GM19463 (cell line): ENCODE measurements around the gene RPS4Y2.

Experiments
- ATAC-seq: cut with Tn5 transposase; IDR thresholded peaks from one replicate; pipeline ENCODE4 v1.9.1; 2021; ENCODE audit warnings: mild to moderate bottlenecking, moderate library complexity; ENCODE audit not compliant: unreplicated experiment

Gene RPS4Y2

DNA sequence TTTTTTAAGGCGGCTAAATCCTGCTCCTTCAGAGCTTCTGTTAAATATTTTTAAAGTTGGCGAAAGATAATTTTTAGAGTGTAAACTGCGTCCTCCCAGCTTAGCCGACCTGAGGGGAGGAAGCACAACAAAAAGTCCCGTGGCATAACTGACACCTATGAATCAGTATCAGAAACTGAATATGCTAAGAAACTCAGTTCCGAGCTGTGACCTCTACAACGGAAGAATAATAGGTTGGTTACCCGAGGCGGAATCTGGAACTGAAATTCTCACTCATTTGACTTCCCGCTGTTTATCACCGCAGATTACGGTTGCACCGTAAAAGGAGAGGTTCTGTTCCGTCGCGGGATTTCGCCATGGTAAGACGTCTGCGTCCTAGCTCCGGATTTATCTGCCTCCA lies at the start of gene RPS4Y2:
Gene RPS4Y2 (plus strand): TSS at position 301 of the 400 bp plus-strand sequence. CDS start 56 bp downstream, at position 357.
- ATAC-seq = no peak

DNA sequence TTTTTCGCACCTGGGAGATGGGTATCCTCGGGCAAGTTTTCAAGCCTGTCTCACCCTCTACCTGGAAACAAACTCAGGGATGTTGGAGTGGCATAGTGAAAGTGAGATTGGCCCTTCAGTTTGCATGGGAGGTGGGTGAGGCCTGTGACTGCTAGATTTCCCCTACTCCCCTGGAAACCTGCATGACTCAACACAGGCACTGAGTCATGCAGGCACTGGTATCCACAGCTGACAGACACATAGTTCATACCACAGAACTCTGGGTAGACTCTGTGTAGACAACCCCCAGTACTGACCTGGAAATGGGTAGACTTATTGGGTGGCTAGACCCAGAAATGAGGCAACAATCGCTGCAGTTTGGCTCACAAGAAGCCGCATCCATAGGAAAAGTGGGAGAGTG lies 41.5 kb upstream of the RPS4Y2 start:
- no peak for ATAC-seq

DNA sequence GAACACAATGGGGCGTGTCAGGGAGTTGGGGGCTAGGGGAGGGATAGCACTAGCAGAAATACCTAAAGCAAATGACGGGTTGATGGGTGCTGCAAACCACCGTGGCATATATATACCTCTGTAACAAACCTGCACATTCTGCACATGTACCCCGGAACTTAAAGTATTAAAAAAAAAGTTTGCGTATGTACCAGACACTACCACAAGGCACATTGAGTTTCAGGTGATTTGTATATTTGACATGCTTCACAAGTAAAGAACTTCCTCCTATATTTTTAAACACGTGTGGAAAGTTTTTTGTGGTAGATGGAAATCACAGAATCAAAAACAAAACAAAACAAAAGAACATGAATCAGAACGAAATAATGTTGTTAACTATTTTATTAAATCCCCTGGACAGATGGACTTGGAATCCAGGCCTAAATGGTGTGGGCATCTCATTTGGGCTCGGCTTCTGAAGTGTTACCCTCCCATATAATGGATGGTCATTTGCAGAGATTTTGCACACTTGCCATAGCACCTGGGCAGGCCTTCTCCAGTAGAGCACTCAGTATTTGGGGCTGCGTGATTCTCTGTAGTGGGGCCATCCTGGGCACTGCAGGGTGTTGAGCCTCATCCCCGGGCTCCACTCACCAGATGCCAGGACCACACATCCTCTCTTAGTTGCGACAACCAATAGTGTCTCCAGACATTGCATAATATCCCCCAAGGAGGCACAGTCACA lies 29.6 kb upstream of the RPS4Y2 start:
- no peak for ATAC-seq

GRCh38 chrY:20735200-20735599 lies 20.7 kb upstream of the RPS4Y2 start:
- ATAC-seq = no peak

GRCh38 chrY:20739806-20740205 lies 16.1 kb upstream of the RPS4Y2 start:
- ATAC-seq = no peak

DNA sequence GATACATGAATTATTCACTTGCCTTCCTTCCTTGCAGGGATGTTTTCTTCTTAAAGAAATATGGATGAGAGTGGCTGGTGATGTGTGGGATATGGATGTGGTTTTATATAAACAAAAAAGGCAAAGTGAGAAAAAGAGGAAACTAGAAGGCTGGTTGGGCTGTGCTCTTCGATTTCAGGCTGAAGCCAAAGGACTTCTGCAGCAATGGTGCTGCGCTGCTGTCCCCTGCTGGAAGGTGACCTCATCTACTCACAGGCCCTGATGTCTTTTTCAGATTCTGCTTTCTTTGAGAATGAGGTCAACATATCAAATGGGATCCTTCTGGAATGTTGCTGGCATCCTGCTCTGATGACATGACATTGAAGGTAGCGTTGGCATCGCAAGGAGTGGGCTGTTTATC lies 15.3 kb upstream of the RPS4Y2 start:
- no peak for ATAC-seq

DNA sequence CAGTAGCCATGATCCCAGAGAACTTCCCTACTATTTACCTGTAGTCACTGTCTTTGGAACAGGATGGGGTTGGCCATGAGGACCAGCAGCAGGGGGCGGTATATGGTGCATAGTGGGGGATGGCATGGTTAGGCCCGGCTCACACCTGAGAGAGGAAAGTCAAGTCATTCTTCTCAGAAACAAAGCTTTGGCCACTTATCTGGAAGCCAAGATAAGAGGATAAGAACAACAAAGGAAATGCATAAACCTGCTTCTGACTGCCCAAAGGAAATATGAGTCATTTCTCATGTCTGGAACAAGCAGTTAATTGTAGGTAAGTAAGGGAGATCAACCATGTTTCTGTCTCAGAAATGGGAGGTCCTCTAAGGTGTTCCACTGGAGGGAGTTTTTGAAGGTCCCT lies 10.8 kb upstream of the RPS4Y2 start:
- no peak for ATAC-seq

- ATAC-seq = no peak
These were observed 9.0 kb upstream of the RPS4Y2 start for GRCh38 chrY:20746919-20747318.

- no peak for ATAC-seq
These were observed 8.0 kb downstream of the RPS4Y2 start for GRCh38 chrY:20763869-20764268.

GRCh38 chrY:20765117-20765516 lies 9.2 kb downstream of the RPS4Y2 start:
- no peak for ATAC-seq

GRCh38 chrY:20770755-20771154 lies 14.8 kb downstream of the RPS4Y2 start:
- ATAC-seq = no peak

DNA sequence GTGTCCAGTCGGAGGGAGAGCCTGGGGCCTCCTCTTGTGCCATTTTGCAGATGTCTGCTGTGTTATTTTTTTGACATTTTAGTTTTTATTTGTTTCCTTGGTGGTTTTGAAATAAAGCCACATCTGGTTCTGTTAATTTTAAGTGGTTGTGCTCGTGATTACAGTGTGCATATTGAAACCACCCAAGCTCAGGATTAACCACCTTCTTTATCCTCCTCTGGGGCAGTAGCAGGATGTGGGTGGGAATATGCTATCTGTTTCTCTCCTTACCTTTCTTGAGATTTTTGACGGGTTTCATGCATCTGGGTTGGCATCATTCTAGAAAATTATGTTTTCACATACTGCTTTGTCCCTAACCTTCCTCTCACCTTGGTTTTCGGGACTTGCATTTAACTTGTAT lies 20.2 kb downstream of the RPS4Y2 start:
- no peak for ATAC-seq

- no peak for ATAC-seq
These were observed 24.3 kb downstream of the RPS4Y2 start for GRCh38 chrY:20780104-20780654.

DNA sequence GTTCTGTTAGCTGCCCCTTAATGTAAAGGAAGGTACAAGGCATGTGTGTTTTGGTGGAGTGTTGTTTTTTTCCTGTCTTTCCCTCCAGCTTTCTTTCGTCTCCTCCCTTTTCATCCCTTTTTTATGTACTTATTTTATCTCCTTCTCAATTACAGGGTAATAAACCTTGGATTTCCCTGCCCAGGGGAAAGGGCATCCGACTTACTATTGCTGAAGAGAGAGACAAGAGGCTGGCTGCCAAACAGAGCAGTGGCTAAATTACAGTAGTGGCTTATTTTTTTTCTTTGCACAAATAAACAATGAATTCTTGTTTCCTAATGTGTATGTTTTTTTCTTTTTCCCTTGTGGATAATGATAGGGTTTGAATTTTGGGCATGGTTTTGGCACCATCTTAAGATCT lies 24.9 kb downstream of the RPS4Y2 start:
- ATAC-seq = no peak

GRCh38 chrY:20781408-20781807 lies 25.5 kb downstream of the RPS4Y2 start:
- ATAC-seq = no peak

DNA sequence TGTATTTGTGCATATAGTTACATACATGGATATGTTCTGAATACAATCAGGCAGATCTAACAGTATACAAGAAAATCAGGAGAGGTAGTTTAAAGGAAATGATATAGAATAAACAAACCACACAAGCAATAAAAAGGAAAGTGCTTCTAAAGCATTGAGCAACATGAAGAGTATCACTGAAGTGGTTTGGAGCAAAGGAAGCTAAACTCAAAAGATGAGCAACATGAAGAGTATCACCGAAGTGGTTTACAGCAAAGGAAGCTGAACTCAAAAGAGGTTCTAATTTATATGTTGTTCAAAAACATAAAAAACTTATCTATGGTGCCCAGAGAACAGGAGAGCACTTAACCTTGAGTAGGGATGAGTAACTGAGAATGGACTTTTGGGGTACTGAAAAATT lies 29.1 kb downstream of the RPS4Y2 start:
- ATAC-seq = no peak

GRCh38 chrY:20787076-20787475 lies 31.2 kb downstream of the RPS4Y2 start:
- no peak for ATAC-seq

DNA sequence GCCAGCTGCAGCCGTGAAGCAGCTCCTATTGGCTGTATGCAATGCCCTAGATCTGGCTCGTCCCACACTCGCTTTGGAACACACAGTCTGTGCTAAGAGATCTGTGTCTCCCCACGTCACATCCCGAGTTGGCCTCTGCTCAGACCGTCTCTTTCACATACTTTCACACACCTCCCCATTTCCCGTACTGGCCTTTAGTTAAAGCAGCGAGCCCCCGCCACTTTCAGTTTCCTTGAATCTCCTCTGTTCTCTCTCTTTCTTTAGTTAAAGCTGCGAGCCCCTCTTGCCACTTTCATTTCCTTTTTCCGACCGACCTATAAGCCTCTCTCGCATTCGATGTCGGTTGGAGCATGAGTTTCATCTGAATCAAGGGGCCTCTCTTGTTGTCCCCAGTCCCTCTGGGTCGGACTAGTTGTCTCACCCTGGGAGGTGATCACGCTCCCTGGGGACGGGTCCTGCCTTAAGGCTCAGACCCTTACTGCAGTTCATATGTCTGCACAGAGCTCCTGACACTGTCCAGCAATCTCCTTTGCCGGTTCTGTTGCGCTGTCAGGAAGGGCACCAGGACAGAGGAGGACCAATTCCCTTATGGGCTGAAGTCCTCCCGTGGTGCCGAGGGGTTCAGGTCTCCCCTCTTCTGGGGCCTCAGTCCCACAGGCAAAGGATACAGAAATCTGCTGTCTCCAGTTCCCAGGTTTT lies 42.6 kb downstream of the RPS4Y2 start:
- no peak for ATAC-seq

DNA sequence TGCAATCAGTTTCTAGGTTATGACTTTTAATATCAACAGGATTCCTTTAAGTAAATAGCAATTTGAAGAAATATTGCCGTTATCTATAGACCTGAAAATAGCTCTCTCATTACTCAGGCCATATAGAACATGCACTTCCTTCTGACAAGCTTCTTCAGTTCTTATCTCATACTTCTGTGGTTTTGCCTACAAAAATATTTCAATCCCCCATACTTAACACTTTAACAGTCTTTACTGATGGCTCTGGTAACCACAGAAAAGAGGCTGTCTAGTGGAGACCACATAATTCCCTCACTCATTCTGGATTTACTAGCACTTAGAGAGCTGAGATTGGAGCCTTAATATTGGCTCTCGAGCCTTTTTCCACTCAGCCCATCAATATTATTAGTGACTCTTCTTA lies 46.8 kb downstream of the RPS4Y2 start:
- no peak for ATAC-seq

DNA sequence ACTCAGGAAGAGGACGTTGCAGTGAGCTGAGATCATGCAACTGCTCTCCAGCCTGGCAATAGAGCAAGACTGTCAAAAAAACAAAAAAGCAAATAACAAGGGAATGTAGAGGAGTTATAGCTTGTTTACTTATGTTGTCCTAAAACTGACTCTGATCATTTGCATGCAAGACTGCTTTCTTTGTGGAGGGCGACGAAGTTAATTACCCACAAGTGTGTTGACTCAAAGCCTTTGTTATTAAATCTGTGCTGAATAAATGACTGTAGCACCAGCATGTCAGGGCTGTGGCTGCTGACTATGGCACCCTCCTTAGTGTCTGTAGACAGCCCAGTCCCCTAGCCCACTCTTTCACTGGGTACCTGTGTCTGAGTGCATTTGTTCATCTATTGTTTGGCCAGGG lies 50.3 kb downstream of the RPS4Y2 start:
- ATAC-seq = no peak

- no peak for ATAC-seq
These were observed 57.6 kb downstream of the RPS4Y2 start for GRCh38 chrY:20813459-20813858.

GRCh38 chrY:20814794-20815193 lies 58.9 kb downstream of the RPS4Y2 start:
- ATAC-seq = no peak
